ENCODE measurements around the gene KRTAP12-2.

KRTAP12-2 gene

GRCh38 chr21:44625756-44626155, 41.0 kb downstream of the KRTAP12-2 start:
- DNase-seq: no peak

- DNase-seq: no peak
Measured at GRCh38 chr21:44623575-44623974, 43.2 kb downstream of the KRTAP12-2 start.

- DNase-seq: no peak
Measured at GRCh38 chr21:44619886-44620285, 46.8 kb downstream of the KRTAP12-2 start.

DNA sequence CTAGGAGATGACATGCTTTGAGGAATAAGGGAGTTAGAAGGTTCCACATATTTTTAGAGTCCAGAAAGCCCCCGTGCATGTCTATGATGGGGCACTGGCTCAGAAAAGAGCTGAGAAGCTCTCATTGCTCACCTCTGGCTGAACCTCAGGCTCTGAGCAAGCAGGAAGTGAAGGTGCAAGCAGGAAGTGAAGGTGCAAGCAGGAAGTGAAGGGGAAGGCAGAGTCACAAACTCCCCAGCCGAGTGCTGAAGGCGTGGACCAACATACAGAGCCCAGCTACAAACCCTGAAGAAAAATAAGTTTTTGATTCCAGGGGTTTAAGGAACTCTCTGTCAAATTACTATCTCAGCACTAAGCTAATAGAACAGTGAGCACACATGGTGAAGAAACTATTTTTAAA, 47.8 kb downstream of the KRTAP12-2 start:
- DNase-seq: peak; percentile 77

- no peak for DNase-seq
Measured at GRCh38 chr21:44618504-44618903, 48.2 kb downstream of the KRTAP12-2 start.

DNA sequence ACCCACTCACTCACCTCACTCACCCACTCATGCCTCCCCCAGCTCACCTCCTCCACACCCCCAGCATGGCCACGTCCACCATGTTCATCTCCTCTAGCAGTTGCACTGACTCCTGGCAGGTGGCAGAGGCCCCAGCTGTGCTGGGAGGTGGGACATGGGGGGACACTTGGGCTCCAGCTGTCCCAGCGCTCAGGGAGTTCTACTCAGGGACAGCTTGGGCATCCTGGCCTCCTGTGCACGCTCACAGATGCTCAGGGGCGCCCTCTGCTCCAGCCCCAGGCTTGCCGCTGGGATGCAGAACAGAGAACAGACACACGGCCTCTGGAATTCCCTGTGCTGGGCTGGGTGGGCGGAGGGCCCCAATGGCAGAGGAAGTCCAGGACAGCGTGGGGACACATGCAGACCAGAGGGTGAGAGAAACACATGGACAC, 49.6 kb downstream of the KRTAP12-2 start:
- DNase-seq: no peak

- DNase-seq: no peak
Measured at GRCh38 chr21:44616591-44616926, 50.2 kb downstream of the KRTAP12-2 start.

Data from activated CD8-positive, alpha-beta memory T cell treated with anti-CD3 and anti-CD28 coated beads for 24 hours (primary cell).